ENCODE data around the gene COLQ.
"Not testable (repeated sequence)": the region's sequence is repeated elsewhere in the genome, so short reads cannot be mapped to it uniquely, and the experiment has no call there.

The COLQ gene

DNA sequence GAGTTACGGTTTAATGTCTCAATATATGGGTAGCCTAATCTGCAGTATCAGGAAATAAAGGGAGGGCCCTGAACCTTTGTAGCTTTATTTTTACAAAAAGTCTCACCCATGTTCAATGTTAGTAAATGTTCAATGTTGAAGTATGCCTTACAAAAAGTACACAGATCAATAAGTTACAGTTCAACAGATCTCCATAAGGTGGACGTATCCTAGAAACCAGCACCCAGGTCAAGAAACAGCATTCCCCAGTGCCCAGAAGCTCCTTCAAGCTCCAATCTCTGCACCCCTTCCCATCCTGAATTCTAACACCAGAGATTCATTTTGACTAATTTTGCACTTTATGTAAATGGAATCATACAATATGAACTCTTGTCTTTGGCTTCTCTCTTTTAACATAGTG is 31.3 kb downstream of the COLQ start:
- DNase-seq (ENCODE audit: low read depth, low spot score) = no peak

DNA sequence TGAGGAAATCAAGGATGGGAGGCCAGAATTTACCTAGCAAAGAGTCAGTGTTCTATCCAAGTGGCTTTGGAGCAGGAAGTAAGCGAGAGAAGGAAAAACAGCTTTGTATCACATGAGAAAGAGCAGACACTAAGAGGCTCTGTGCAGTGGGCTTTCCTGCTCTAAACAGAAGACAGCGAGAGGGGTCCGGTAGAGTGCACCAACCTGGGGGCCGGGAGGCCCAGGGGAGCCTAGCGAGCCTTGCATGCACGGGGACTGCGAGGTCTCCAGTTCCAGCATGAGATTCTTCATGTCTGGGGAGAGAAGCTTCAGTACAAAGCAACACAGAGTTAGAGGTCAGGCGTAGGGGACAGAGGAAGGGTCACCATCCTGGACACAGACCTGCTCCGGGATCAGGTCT is 33.5 kb downstream of the COLQ start:
- no peak for DNase-seq (ENCODE audit: low read depth, low spot score)

DNA sequence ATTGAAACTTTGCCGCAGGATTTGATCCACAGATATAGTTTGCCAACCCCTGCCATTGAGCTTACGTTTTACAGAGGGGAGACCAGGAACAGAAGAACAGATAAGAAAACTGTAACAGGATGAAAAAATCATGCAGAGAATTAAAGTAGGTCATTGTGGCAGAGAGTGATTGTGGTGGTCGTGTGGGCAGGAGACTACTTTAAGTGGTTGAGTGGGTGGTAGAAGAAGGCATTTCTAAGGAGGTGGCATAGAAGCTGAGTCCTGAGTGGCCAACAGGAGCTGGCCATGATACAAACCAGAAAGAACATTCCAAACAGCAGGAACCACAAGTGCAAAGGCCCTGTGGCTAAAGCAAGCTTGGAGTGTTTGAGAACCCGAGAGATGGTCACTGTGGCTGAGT is 34.5 kb downstream of the COLQ start:
- no peak for DNase-seq (ENCODE audit: low read depth, low spot score)

DNA sequence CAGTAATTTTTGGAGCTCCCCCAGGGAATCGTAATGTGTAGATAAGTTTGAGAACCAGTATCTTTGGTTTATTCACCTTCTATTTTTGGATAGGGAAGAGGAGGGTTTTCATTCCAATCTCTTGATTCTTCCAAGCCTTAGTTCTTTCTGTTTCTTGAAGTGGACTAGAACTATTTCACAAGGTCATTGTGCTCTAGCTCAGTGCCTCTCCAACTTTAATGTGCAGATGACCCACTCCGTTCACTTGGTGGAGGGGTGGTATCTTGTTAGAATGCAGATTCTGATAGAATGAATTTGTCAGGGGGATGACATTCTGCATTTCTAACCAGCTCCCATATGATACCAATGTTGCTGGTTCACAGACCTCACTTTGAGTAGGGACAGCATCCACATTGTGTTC is 35.5 kb downstream of the COLQ start:
- no peak for DNase-seq (ENCODE audit: low read depth, low spot score)

DNA sequence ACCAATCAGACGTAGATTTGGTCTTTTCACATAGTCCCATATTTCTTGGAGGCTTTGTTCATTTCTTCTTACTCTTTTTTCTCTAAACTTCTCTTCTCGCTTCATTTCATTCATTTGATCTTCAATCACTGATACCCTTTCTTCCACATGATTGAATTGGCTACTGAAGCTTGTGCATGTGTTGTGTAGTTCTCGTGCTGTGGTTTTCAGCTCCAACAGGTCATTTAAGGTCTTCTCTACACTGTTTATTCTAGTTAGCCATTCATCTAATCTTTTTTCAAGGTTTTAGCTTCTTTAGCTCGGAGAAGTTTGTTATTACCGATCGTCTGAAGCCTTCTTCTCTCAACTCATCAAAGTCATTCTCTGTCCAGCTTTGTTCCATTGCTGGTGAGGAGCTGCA is 37.0 kb downstream of the COLQ start:
- DNase-seq (ENCODE audit: low read depth, low spot score) = not testable (repeated sequence)

DNA sequence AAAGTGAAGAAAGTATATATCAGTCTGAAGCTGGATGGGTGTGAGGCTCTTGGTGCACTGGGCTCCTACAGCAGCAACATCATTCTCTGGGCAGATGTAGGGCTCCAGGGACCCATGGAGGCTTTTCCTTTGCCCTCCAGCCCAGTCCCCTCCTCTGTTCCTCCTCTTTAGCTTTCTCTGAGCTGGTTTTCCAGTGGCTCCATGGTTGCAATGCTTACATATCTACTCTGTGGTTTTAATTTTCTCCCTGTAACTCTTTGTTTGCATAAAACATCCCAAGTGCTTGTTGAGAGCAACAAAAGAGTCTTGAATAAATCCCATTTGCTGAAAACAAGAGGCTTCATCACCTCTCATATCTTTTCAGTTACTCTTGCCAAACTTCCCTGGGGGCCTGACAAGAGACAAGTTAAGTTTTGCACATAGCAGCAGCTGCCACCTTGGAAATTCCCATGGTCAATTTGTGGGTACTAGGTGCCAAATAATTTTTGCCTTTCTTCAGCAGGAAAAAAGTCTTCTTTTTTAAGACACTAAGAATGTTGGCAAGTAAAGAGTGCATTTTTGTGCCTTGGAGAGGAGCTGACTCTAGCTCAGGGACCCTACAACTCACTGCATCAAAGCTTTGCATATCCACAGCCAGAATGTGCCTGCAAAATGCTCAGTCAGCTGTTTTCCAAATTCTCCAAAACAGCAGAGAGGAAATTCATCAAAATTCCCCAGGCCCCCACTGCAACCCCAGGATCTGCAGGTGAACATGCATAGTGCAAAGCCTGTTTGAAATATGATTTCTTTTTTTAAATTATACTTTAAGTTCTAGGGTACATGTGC is 41.9 kb downstream of the COLQ start:
- no peak for DNase-seq (ENCODE audit: low read depth, low spot score)

DNA sequence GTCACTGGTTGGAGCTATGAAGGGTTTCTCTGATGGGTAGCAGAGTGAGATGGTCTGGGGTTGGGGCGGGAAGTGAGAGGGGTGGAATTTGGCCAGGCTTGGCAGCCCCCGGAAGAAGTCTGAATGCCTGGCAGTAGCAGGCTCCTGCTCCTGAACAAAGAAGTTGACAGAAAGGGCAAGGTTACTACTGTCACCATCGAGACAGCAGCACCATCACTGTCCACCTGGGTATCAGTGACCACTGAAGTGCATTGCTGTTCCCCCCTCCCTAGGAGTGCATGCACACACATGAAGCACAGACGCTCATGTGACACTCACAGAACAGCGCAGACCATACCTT is 42.9 kb downstream of the COLQ start:
- no peak for DNase-seq (ENCODE audit: low read depth, low spot score)

DNA sequence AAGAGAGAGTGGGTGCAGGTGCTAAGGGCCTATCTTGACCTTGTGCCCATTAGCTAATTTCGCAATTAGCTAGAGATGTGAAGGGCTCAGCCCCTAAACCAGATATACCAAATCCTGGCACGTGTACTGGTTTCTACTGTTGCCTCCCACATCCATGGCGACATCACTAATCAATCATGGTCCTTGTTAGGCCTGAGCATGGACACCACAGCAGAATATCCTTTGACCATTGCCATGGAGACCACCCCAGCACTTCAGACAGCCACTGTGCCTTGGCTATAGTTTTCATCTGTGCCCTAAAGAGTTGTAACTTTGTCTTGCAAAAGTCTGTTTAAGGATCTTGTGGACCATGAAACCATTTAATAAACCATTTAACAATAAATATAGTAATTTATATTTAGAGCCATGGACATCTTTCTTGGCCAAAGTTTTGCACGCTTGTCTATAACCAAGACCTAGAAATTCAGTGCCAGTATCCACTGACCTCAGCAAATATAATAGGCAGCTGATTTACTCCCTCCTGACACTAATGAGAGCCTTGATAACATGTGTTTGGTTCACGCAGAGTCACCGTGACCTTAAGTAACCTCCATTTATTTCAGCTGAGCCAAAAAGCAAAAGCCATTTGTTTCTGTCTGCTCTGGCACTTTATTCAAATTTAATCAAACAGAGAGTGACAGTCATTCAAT is 43.4 kb downstream of the COLQ start:
- no peak for DNase-seq (ENCODE audit: low read depth, low spot score)

DNA sequence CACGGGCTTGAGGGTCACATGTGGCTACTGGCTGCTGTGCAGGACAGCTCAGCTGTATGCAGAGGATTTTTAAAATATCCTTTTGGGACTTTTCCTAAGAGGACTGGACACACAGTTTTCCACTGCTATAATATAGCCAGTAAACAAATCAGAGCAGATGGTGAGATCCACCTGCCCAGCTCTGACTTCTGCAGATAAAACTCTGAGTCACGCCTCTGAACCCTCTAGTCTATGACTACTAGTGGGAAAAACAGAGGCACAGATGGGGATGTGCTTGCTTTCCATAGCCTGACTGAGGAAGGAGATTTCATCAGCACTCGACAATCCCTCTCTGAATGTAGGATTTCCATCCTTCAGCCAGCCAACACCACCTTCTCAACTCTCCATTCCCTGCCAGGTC is 45.1 kb downstream of the COLQ start:
- DNase-seq (ENCODE audit: low read depth, low spot score) = no peak

DNA sequence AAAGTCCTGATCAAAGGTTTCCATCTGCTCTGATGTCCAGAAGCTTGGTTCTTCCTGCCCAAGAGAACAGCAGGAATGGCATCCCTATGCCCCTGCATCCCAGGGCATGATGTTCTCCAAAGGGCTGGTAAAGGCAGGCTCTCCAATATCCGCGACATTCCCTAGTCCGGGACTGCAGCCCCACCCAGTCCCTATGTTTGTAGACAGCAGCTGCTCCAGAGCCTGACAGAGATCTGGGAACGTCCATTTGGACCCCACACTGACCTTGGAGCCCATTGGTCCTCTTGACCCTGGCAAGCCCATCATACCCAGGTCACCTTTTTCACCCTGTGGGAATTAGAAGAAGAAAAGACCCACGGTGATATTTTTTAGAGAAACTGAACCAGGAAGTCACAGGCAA is 46.3 kb downstream of the COLQ start:
- no peak for DNase-seq (ENCODE audit: low read depth, low spot score)

DNA sequence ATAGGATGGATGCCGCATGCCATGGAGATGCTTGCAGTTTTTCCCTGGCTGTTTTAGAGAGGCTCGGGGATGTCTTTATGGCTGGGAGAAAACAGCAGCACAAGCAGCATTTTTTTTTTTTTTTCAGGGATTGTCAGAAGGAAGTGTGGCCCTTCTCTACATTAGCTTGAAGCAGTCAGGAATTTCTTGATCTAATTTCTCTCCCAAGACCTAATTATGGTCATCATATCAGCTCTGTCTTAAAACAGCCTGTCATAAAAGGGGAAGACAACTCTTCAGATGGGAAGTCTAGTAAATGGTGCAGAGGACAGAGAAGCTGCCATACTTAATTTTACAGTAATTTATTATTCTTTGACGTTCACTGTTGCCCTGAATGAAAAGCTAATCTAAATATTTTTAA is 49.6 kb downstream of the COLQ start:
- no peak for DNase-seq (ENCODE audit: low read depth, low spot score)

DNA sequence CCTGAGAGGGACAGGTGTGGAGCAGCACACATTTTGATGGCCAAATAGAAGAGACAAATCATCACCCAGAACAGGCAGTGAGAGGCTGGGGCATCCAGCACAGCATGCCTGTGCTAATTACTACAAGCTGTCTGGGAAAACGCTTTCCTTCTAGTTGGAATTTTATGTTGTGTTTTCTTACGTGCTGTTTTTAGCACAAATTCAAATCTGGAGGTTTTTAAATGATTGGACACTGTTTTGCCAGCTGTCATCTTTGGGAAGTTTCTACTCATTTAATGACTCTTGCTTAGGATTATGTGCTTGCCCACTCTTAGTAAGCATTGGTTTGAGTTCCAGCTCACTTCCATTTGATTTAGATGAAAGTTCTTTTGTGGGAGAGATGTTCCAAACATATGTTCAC is 50.7 kb downstream of the COLQ start:
- DNase-seq (ENCODE audit: low read depth, low spot score) = no peak

DNA sequence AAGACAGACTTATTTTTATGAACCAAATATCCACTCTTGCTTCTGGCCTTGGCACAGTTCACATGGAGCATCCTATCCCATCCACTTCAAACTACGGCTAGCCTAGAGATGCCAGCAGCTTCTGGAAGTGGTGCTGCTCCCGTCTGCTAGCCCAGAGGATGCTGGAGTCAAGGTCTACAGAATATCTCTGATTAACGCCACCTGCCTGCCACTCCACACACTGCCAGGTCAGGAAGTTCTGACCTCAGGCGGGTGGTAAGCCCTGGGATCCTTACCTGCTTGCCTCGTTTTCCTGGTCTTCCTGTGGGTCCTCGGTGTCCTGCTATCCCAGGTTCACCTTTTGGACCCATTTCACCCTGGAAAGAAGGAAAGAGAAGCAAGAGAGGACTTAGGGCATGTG is 51.2 kb downstream of the COLQ start:
- no peak for DNase-seq (ENCODE audit: low read depth, low spot score)

DNA sequence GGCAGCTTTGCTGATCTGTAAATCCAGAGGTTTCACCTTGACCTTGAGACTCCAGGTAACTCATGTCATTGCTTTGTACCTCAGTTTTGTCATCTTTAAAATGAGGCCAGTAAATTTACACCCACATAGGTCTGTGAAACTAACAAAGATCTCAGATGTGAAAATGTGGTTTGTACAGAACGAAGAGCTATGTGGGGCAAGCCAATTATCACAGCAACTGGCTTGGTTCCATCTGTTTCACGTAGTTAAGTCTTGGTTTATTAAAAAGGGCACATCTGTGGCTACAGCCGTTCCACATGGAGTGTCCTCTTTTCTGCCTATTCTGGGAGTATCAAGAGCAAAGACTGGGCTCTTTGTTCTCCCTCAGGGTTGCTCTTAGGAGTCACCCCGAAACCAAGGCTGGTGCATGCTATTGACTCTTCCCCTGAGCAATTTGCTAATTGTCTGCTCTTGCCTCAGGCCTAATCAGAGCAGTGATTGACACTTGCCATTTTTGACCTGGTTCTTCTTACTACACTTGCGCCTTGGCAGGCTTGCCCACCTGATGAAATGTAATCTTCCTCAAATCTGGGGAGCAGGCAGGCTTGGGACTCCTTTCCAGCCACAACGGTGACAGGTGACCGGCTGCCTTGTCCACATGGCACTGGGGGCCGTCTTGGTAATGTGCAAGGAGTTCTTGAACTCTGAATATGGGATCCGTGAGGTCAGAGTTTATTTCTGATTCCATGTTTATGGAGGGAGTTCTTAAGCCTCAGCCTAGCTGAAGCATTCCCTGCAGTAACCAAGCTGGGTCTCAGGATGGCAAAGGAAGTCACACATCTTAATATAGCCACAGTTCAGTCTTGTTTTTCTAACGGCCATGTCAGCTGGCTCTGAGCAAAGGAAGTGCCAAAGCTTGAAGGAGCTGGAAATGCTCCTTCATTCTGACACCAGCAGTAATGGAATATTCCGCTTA is 54.0 kb downstream of the COLQ start:
- no peak for DNase-seq (ENCODE audit: low read depth, low spot score)

DNA sequence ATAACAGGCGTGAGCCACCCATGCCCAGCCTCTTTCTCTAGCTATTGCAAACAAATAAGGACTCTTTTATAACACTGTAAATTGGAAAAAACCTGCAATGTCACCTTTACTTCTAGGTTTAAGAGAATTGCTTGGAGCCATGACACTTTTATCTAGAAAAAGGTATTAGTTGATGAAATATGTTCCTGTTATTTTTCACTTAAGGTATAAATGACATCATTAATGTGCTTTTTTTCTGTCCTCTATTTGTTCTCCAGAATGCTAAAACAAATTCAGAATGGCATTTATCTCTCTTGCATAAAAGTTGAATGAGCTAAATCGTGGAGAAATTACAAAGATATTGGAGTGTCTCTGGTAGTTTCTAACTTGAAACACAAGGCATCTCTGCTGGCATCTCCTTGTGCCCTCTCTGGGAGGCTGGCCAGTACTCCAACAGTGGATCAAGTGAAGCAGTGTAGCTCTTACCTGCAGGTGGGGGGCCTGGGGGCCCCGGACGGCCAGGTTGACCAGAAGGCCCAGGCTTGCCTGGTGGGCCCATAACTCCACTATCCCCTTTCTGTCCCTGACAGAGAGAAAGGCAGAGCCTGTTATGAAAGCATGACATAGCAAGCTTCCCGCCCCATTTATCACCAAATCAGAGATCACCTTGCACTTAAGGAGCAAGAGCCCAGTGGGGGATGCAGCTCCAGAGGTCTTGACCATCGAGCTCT is 55.5 kb downstream of the COLQ start:
- no peak for DNase-seq (ENCODE audit: low read depth, low spot score)

DNA sequence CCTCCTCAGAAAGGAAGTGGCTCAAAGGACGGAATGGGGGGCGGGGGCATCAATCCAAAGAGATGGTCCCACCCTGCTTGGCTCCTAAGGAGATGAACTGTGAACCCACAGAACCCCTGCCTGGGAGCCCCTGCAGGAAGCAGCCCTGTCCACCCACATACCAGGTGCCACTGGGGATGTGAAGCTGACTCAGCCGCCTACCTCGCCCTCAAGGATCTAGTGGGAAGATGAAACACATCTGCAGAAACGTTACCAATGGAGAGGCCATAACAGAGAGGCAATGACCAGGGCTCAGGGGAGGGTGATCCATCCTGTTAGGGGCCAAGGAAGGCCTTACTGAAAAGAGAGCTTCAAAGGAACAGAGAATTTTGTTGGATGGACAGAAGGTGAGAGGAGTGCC is 59.1 kb downstream of the COLQ start:
- no peak for DNase-seq (ENCODE audit: low read depth, low spot score)

DNA sequence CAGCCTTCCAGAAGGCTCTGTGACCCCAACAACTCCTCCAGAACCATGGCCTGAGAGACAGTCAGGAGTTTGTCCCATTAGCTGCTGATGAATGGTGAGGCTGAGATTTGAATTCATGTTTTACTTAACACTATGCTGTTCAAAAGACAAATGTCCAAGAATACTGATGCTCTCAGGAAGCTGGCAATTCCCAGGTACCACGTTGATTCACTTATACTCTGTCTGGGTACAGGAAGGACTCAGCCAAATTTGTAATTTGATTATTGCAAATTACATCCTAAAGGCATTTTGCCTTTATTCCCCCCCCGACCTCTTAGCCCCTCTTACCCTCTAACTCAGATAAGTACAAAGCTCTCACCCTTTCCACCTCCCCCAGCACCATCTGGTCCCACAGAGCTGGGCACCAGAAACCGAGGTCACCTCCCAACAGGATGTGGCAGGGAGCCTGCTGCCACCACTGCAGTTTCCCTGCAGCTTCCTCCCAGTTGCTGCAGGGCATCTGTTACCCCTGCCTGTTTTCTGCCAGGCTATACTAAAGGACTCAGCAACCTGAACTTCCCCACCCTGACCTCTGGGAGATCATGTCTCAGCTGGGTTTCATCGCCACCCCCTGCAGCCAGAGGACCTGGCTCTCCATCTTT is 60.5 kb downstream of the COLQ start:
- DNase-seq (ENCODE audit: low read depth, low spot score) = no peak

DNA sequence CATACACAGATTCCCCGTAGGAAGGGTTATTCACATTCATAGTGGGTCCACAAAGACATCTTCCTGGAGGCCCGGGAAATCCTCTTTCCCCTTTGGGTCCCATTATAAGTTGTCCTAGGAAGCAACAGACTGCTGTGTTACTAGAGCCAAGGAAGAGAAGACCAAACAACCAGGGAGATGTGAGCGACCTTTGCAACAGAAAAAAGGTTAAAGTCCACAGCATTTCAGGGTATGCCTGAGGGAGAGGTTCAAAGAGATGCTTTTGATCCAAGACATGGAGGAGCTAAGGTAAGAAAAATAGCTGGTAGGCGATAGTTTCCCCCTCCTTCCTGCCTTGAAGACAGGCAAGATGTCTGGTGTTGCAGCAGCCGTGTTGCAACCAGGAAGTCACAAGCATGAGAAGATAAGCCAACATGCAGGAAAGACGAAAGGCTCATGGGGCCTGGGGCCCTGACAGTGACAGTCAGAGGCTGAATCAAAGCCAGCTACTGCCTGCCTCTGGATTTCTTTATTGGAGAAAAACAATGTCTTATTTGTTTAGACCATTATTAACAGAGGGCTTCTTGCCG is 63.2 kb downstream of the COLQ start:
- DNase-seq (ENCODE audit: low read depth, low spot score) = no peak

DNA sequence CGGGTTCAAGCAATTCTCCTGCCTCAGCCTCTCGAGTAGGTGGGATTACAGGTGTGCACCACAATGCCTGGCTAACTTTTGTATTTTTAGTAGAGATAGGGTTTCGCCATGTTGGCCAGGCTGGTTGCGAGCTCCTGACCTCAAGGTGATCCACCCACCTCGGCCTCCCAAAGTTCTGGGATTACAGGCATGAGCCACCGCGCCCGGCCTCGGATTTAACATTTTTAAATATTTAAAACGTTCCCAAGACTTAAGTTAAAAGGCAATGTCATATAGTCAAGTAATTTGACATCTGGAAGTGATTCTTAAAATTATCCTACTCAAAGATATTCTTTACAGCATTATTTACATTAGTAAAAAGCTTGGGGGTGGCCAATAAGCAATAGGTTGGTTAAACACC is 64.6 kb downstream of the COLQ start:
- not testable (repeated sequence) for DNase-seq (ENCODE audit: low read depth, low spot score)

DNA sequence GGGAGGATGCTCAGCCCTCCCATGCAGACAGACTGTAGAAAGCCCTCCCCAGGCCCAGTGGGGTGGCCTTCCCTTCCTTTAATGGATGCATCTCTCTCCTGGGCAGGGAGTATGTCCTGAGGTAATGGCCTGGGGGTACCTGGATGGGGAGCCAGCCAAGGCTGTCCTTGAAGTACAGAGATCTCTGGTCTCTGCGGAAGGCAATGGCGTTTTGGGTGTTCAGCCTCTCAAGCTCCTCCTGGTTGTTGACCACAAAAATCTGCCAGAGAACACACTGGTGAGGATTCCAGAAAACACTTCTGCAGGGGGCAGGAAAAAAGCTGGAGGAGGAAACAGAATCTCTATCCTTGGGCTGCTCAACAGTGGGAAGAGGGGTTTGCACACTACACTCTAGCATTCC is 65.2 kb downstream of the COLQ start:
- no peak for DNase-seq (ENCODE audit: low read depth, low spot score)

DNA sequence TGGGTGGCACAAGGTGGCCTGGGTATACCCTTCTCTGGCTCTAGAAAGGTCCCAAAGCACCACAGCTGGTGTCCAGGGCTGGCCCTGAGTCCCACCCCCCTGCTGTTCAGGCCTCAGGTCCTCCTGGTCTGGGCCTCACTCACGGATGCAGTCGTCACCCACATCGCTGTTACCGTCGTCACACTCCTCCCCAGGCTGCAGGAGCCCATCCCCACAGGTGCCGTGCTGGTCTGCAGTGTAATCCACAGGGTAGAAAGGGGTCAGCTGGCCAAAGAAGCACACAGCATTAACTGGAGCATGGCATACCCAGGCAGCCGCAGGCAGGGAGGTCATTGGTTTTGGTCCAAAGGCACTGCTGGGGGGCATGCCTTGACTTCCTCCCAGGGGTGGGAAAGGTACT is 65.8 kb downstream of the COLQ start:
- DNase-seq (ENCODE audit: low read depth, low spot score) = no peak

Data from brain pericyte (primary cell).